Activated CD4-positive, alpha-beta T cell treated with anti-CD3 and anti-CD28 coated beads for 36 hours (primary cell): Measurements from ENCODE around the gene MAMSTR. TPM values are rescaled to one million over a fixed set of nuclear protein-coding genes. Genes with fewer than 3 reads are reported as not detected.

Source experiments
- ATAC-seq: fragments of 200-7000 bp; cut with Tn5 transposase; one replicate; pipeline ENCODE4 v1.10.0; 2021; ENCODE audit warnings: mild to moderate bottlenecking, moderate library complexity
- CTCF ChIA-PET: fragments of 350-600 bp; sonication (Branson Sonifier 250); formaldehyde crosslinking; loops from one replicate; lab custom pipeline; 2021; ENCODE audit warnings: antibody characterized with exemption; lab: Charles Lee
- POLR2A ChIA-PET: fragments of 350-600 bp; sonication (Branson Sonifier 250); formaldehyde crosslinking; loops from one replicate; lab custom pipeline; 2021; ENCODE audit warnings: antibody characterized with exemption, inconsistent platforms; lab: Charles Lee
- DNase-seq: peaks from one replicate; pipeline ENCODE4 v3.0.0-alpha.2; 2020
- H3K27ac Mint-ChIP-seq: one replicate; pipeline ENCODE4 v1.8.0; 2021; ENCODE audit warnings: mixed read lengths
- H3K27me3 Mint-ChIP-seq: one replicate; pipeline ENCODE4 v1.8.0; 2021; ENCODE audit warnings: mixed read lengths
- H3K36me3 Mint-ChIP-seq: one replicate; pipeline ENCODE4 v1.8.0; 2021; ENCODE audit warnings: low read depth, mixed read lengths
- H3K4me1 Mint-ChIP-seq: one replicate; pipeline ENCODE4 v1.8.0; 2021; ENCODE audit warnings: mixed read lengths
- H3K4me3 Mint-ChIP-seq: one replicate; pipeline ENCODE4 v1.8.0; 2021; ENCODE audit warnings: mild to moderate bottlenecking, moderate library complexity, mixed read lengths
- H3K9me3 Mint-ChIP-seq: one replicate; pipeline ENCODE4 v1.8.0; 2021; ENCODE audit warnings: low read depth, mixed read lengths
- intact Hi-C, 2 experiments: fragments of 100-400 bp; cut with DNase I in 1 of 2; cut with micrococcal nuclease in 1 of 2; formaldehyde crosslinking; loops; one replicate each; pipeline versions ENCODE4 v1.14.2 to v1.15.1; 2022 to 2024; cut with DNase I, micrococcal nuclease
- total RNA-seq, 2 experiments: library from RNA; stranded (reverse); gene quantifications; one replicate each; pipeline ENCODE4 v1.2.3, GENCODE V29; 2021

Gene MAMSTR
- total RNA-seq, 2 experiments from 2014 or later = 0.69 to 0.70 TPM

DNA sequence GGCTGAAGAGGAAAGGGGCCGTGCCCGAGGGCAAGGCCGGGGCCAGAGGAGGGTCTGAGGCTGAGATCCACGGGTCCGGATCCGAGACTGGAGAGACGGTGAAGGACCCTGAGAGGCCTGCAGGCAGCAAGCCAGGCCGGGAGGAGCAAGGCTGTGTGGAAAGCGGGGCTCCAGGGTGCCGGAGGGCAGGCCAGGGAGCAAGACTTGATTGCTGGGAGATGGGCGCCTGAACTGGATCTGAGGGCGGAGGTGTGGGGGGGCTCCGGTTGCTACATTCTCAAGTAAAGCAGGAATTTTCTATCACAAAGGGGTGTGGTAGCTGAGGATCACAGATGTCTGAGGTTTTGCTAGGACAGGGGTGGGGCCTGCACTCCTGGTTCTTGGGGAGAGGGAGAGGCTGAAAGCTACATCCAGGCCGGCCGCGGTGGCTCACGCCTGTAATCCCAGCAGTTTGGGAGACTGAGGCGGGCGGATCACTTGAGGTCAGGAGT, 3.8 kb downstream of the MAMSTR start:
- peak overlapping the region; percentile 83 for H3K4me3 Mint-ChIP-seq
- peaks cover 18% of the 10 kb centered on the region for H3K4me1 Mint-ChIP-seq
- no peak for ATAC-seq
- no peak for DNase-seq
- no peaks in the 10 kb centered on the region for H3K9me3 Mint-ChIP-seq
- H3K27me3 Mint-ChIP-seq = no peaks in the 10 kb centered on the region
- intact Hi-C loops = loop anchor here (2.0 kb wide), 2 partner anchors 69 to 205 kb away; partner anchors contain the start of genes CA11 (in 1 of the 2) and LMTK3 (in 1 of the 2)
- CTCF ChIA-PET = interaction anchor here (0.8 to 1.2 kb wide), 2 partner anchors 9 to 23 kb away, joined by 4 read pairs; no protein-coding TSS in a partner anchor
- POLR2A ChIA-PET = no interaction called here
- H3K36me3 Mint-ChIP-seq = peaks cover 8% of the 10 kb centered on the region
- no peak overlapping the region for H3K27ac Mint-ChIP-seq

- intact Hi-C loops = loop anchor here (1.0 to 5.0 kb wide), 14 partner anchors 10 to 617 kb away; partner anchors contain the start of genes CA11 (in 2 of the 2), C19orf73 (in 1 of the 2), DBP (in 1 of the 2) and GYS1 (in 1 of the 2)
- peaks cover 15% of the 10 kb centered on the region for H3K4me1 Mint-ChIP-seq
- H3K27ac Mint-ChIP-seq = peak overlapping the region; percentile 84
- H3K27me3 Mint-ChIP-seq = no peaks in the 10 kb centered on the region
- ChIA-PET POLR2A (no interaction called here), CTCF (interaction anchor here (1.2 to 3.0 kb wide), 3 partner anchors 10 to 83 kb away, joined by 4 to 12 read pairs (median 5); no protein-coding TSS in a partner anchor)
- H3K36me3 Mint-ChIP-seq = peaks cover 9% of the 10 kb centered on the region
- H3K4me3 Mint-ChIP-seq = peak overlapping the region; percentile 83
- no peak for ATAC-seq
- DNase-seq = no peak
- H3K9me3 Mint-ChIP-seq = no peaks in the 10 kb centered on the region
These were observed 4.5 kb downstream of the MAMSTR start for GRCh38 chr19:48714759-48715675.

DNA sequence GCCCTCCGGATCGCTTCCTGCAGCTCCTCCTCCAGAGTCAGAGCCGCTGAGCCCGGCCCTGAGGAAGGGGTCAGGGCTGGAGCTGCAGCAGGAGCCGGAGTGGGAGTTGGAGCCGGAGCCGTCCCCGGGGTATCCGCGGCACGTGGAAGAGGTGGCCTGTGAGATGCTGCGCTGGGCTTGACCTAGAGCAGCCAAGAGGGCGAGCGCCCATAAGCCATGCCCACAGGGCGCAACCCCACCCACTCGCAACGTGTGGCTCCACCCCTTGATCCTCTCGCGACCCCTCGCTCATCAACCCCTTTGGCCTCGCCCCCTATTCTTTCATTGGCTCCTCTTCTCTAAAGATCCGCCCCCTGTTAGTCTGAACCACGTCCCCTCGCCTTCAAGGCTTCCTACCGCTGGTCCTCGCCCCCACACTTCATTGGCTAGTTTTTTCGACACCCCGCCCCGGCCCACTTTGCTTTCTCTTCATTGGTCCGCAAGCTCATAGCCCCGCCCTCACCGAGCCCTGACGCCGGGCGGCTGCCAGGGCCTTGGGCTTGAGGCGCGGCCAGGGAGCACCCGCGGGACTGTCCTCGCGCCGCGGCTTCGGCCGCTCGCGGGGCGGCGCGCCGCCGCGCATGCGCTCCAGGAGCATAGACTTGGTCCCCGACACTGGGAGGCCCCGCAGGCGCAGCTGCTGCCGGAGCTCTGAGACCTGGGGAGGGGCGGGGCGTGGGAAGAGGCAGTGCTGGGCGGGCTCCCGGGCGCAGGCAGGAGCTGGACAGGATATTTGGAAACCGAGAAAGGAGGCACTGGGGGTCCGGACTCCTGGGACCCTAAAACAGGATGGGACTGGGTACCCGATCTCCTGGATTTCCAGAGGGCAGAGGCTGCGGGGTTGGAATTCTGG, 5.4 kb downstream of the MAMSTR start:
- Mint-ChIP-seq H3K4me1 (peaks cover 14% of the 10 kb centered on the region), H3K36me3 (peaks cover 9% of the 10 kb centered on the region), H3K4me3 (peak overlapping the region; percentile 83), H3K27me3 (no peaks in the 10 kb centered on the region), H3K27ac (peak overlapping the region; percentile 84), H3K9me3 (no peaks in the 10 kb centered on the region)
- DNase-seq (peak; percentile 99), ATAC-seq (peak; percentile 93)
- ChIA-PET POLR2A (interaction anchor here (0.7 to 0.9 kb wide), 2 partner anchors 17 to 128 kb away, joined by 3 to 4 read pairs; no protein-coding TSS in a partner anchor), CTCF (interaction anchor here (1.4 to 3.0 kb wide), 3 partner anchors 11 to 82 kb away, joined by 5 to 14 read pairs (median 12); no protein-coding TSS in a partner anchor)
- intact Hi-C loops = loop anchor here (1.0 to 5.0 kb wide), 14 partner anchors 11 to 618 kb away; partner anchors contain the start of genes CA11 (in 2 of the 2), C19orf73 (in 1 of the 2), DBP (in 1 of the 2) and GYS1 (in 1 of the 2)

GRCh38 chr19:48713041-48713863, 6.3 kb downstream of the MAMSTR start:
- no peak for ATAC-seq
- intact Hi-C loops = loop anchor here in 1 of 2 experiments (5.0 kb wide), 1 partner anchor 619 kb away; no protein-coding TSS in a partner anchor

DNA sequence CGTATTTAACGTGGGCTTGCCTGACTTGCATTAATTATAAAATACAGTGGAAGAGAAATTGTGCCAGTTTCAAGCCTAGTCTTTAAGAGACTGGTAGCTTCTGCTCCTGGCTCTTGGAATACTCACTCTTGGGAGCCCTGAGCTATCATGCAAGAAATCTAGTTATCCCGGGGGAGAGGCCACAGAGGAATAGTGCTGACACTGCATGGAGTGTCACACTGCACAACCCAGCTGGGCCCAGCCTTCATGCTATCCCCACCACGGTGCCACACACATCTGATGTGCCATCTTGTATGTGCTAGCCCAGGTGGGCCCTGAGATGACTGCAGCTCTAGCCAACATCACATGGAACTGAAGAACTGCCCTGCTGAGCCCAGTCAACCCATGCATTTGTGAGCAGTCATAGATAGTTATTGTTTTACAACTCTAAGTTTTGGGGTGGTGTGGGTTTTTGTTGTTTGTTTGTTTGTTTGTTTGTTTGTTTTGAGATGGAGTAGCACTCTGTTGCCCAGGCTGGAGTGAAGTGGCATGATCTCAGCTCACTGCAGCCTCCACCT, 8.3 kb downstream of the MAMSTR start:
- DNase-seq (no peak), ATAC-seq (no peak)
- H3K4me3 Mint-ChIP-seq = no peak overlapping the region
- no peak overlapping the region for H3K27ac Mint-ChIP-seq
- POLR2A ChIA-PET = no interaction called here
- H3K4me1 Mint-ChIP-seq = peaks cover 14% of the 10 kb centered on the region
- no peaks in the 10 kb centered on the region for H3K9me3 Mint-ChIP-seq
- no peaks in the 10 kb centered on the region for H3K27me3 Mint-ChIP-seq
- intact Hi-C loops = loop anchor here in 1 of 2 experiments (5.0 kb wide), 1 partner anchor 621 kb away; no protein-coding TSS in a partner anchor
- H3K36me3 Mint-ChIP-seq = peaks cover 9% of the 10 kb centered on the region
- CTCF ChIA-PET = interaction anchor here (0.6 to 0.7 kb wide), 2 partner anchors 15 to 545 kb away, joined by 3 to 4 read pairs; partner anchors contain the start of gene FUT2

More at GRCh38 chr19:48713041-48713863, 6.3 kb downstream of the MAMSTR start:
- H3K4me1 Mint-ChIP-seq = peaks cover 14% of the 10 kb centered on the region
- peak overlapping the region; percentile 83 for H3K4me3 Mint-ChIP-seq
- no peaks in the 10 kb centered on the region for H3K27me3 Mint-ChIP-seq
- ChIA-PET CTCF (interaction anchor here (0.5 to 3.0 kb wide), 9 partner anchors 12 to 923 kb away, joined by 3 to 14 read pairs (median 4); partner anchors contain the start of gene ALDH16A1), POLR2A (interaction anchor here (0.7 to 0.9 kb wide), 2 partner anchors 17 to 127 kb away, joined by 3 to 4 read pairs; no protein-coding TSS in a partner anchor)
- no peaks in the 10 kb centered on the region for H3K9me3 Mint-ChIP-seq
- H3K27ac Mint-ChIP-seq = peak overlapping the region; percentile 63
- peaks cover 9% of the 10 kb centered on the region for H3K36me3 Mint-ChIP-seq
- DNase-seq = peak; percentile 34

GRCh38 chr19:48708471-48708870, 11.1 kb downstream of the MAMSTR start:
- Mint-ChIP-seq H3K9me3 (no peaks in the 10 kb centered on the region), H3K4me1 (peaks cover 7% of the 10 kb centered on the region), H3K4me3 (no peak overlapping the region), H3K27ac (no peak overlapping the region), H3K36me3 (peaks cover 13% of the 10 kb centered on the region), H3K27me3 (no peaks in the 10 kb centered on the region)
- DNase-seq (no peak), ATAC-seq (no peak)
- intact Hi-C loops = no loop called here
- ChIA-PET POLR2A (no interaction called here), CTCF (no interaction called here)

- no peak overlapping the region for H3K4me3 Mint-ChIP-seq
- no peak for ATAC-seq
- no peaks in the 10 kb centered on the region for H3K27me3 Mint-ChIP-seq
- intact Hi-C loops = no loop called here
- peaks cover 9% of the 10 kb centered on the region for H3K36me3 Mint-ChIP-seq
- ChIA-PET POLR2A (no interaction called here), CTCF (interaction anchor here (0.6 kb wide), 1 partner anchor 12 kb away, joined by 3 read pairs; no protein-coding TSS in a partner anchor)
- no peak for DNase-seq
- H3K9me3 Mint-ChIP-seq = no peaks in the 10 kb centered on the region
- H3K4me1 Mint-ChIP-seq = no peaks in the 10 kb centered on the region
- no peak overlapping the region for H3K27ac Mint-ChIP-seq
These were observed 14.1 kb downstream of the MAMSTR start for GRCh38 chr19:48705431-48705830.

DNA sequence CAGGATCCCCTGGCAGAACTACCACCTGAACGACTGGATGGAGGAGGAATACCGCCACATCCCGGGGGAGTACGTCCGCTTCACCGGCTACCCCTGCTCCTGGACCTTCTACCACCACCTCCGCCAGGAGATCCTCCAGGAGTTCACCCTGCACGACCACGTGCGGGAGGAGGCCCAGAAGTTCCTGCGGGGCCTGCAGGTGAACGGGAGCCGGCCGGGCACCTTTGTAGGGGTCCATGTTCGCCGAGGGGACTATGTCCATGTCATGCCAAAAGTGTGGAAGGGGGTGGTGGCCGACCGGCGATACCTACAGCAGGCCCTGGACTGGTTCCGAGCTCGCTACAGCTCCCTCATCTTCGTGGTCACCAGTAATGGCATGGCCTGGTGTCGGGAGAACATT, 16.2 kb downstream of the MAMSTR start:
- H3K4me1 Mint-ChIP-seq = no peaks in the 10 kb centered on the region
- no peak overlapping the region for H3K27ac Mint-ChIP-seq
- DNase-seq (no peak), ATAC-seq (no peak)
- peaks cover 3% of the 10 kb centered on the region for H3K27me3 Mint-ChIP-seq
- ChIA-PET POLR2A (no interaction called here), CTCF (no interaction called here)
- no peaks in the 10 kb centered on the region for H3K9me3 Mint-ChIP-seq
- H3K36me3 Mint-ChIP-seq = peaks cover 11% of the 10 kb centered on the region
- intact Hi-C loops = no loop called here
- H3K4me3 Mint-ChIP-seq = no peak overlapping the region

DNA sequence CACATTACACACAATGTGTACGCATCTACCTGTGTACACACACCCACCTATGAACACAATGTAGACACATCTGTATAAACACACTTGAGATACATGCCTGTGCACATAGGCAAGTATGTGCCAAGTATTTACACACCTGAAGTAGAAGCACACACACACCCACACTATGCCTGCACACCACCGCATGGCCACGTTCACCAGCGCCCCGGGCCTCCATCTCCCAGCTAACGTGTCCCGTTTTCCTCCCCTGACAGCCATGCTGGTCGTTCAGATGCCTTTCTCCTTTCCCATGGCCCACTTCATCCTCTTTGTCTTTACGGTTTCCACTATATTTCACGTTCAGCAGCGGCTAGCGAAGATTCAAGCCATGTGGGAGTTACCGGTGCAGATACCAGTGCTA, 16.8 kb downstream of the MAMSTR start:
- H3K4me1 Mint-ChIP-seq = no peaks in the 10 kb centered on the region
- H3K27ac Mint-ChIP-seq = no peak overlapping the region
- DNase-seq = no peak

More for the DNA sequence above, 16.8 kb downstream of the MAMSTR start:
- H3K9me3 Mint-ChIP-seq = no peaks in the 10 kb centered on the region
- ATAC-seq = no peak
- ChIA-PET CTCF (no interaction called here), POLR2A (no interaction called here)
- no peak overlapping the region for H3K4me3 Mint-ChIP-seq
- intact Hi-C loops = no loop called here
- peaks cover 11% of the 10 kb centered on the region for H3K36me3 Mint-ChIP-seq
- peaks cover 6% of the 10 kb centered on the region for H3K27me3 Mint-ChIP-seq
